Psoas muscle (tissue), 8 donors: ENCODE data around the gene KCNJ1. TPM values are rescaled to one million over a fixed set of nuclear protein-coding genes. Genes with fewer than 3 reads are reported as not detected.

ENCODE experiments used
- ATAC-seq, 4 donors: fragments of 200-7000 bp; cut with Tn5 transposase; one replicate each; pipeline ENCODE4 v1.9.1; 2020; ENCODE audit warnings: moderate library complexity in 3 of 4, mild to moderate bottlenecking in 2 of 4
- DNase-seq, 2 donors: peaks; one replicate each; pipeline ENCODE4 v3.0.0-alpha.2; 2020
- H3K27ac ChIP-seq: fragments of 200-600 bp; one replicate; pipeline ENCODE4 v1.8.0; 2022
- H3K27me3 ChIP-seq, 3 donors: fragments of 200-600 bp in 1 of 3; one replicate each; pipeline versions ENCODE4 v1.6.1 to v1.8.0; 2013 to 2022; ENCODE audit warnings: low read length in 2 of 3, mild to moderate bottlenecking in 2 of 3, moderate library complexity in 1 of 3; ENCODE audit not compliant: insufficient read depth in 3 of 3
- H3K36me3 ChIP-seq, 2 donors: fragments of 200-600 bp in 1 of 2; one replicate each; pipeline versions ENCODE4 v1.6.1 to v1.8.0; 2013 to 2022; ENCODE audit warnings: low read depth in 1 of 2, mild to moderate bottlenecking in 1 of 2, moderate library complexity in 1 of 2; ENCODE audit not compliant: insufficient read depth in 1 of 2
- H3K4me1 ChIP-seq: fragments of 200-600 bp; one replicate; pipeline ENCODE4 v1.8.0; 2022
- H3K4me3 ChIP-seq: fragments of 200-600 bp; one replicate; pipeline ENCODE4 v1.8.0; 2022; ENCODE audit warnings: mild to moderate bottlenecking
- H3K9me3 ChIP-seq: fragments of 200-600 bp; one replicate; pipeline ENCODE4 v1.8.0; 2022
- WGBS, 3 donors: extraction: QIAGEN DNeasy Blood & Tissue Kit; methylation state at CpG; one replicate each; pipeline versions ENCODE4 v1.1.6 to v1.1.7; 2013; 5-methylcytosine and 5-hydroxymethylcytosine counted together
- intact Hi-C, 2 donors: fragments of 100-400 bp; cut with DNase I; formaldehyde crosslinking; loops; one replicate each; pipeline versions ENCODE4 v1.11.0 to v1.14.2; 2022
- long read RNA-seq, 2 donors: library from polyadenylated mRNA; unstranded; transcript quantifications; one replicate each; pipeline ENCODE4 v2.0.0, GENCODE V29; 2021
- polyA plus RNA-seq, 3 donors: library from polyadenylated mRNA; stranded (reverse); fragments of 200-250 nt; gene quantifications; one replicate each; pipeline ENCODE4 v1.2.3, GENCODE V29; 2013
- total RNA-seq, 4 donors: library from RNA; stranded (reverse); fragmentation: NEBNext Ultra II Directional in 2 of 4; extraction: Animal tissue kit (Norgen Biotek cat#: 25700) in 2 of 4; gene quantifications; one replicate each; pipeline versions ENCODE4 v1.2.1 to v1.2.4, GENCODE V29; 2021 to 2023
- TF ChIP-seq, protein P1 (sequence below): fragments of 200-600 bp; IDR thresholded peaks from one replicate; pipeline ENCODE4 v1.8.0; 2022; ENCODE audit warnings: antibody characterized with exemption
- donor health status: healthy with polysubstance abuse.
- donor health status: DM: no; HTN: no; CAD: no; lungs with moderate emphysema.
- donor health status: Bipolar disorder and iron deficiency.
- donor health status: healthy.
- donor health status: DM: yes; HTN: yes; CAD: no.
- donor health status: DM: no; HTN: no; CAD: no.
- donor health status: DM: no; HTN: no; CAD: no.
- donor health status: DM: yes; HTN: yes; CAD: no.

KCNJ1 gene
- not detected for total RNA-seq
- polyA plus RNA-seq: not detected
- long read RNA-seq, donor 1: 0 reads
- long read RNA-seq, donor 2, partial matches to known transcripts: 0 of 1 reads
- long read RNA-seq, donor 2, other reads (novel, unspliced or antisense): 1 of 1 reads

DNA sequence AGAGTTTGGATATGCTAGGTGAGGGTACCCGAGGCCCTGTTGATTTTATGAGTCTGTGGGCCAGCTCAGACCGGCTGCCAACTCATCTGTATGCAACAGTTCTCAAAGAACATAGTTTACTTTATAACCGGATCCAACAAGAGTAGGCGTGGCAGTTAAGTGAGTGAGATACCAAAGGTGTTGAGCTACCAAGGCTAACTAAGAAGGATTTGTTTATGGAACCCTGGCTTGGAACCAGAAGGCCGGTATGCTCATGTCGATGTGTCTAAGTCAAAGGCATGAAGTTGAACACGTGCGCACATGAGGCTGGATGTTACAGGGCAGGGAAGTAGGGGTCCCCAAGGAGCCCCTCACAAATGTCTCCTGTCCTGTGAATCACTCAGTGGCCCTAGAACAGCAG, at the start of gene KCNJ1:
TSS of gene KCNJ1 (minus strand) at position 20 of the 400 bp plus-strand sequence. CDS start 27,053 bp downstream, outside the sequence.
- no peaks in the 10 kb centered on the region for H3K9me3 ChIP-seq
- WGBS, 3 donors: 85 to 86% (median 86%) methylated on average over 8 of the region's 8 CpGs
- H3K27ac ChIP-seq: no peak within 1 kb of the TSS
- no peak within 1 kb of the TSS for H3K4me3 ChIP-seq
- ATAC-seq (no peak), DNase-seq (no peak)
- H3K4me1 ChIP-seq: no peaks in the 10 kb centered on the region
- intact Hi-C loops: no loop called here
- H3K36me3 ChIP-seq: no peaks in the 10 kb centered on the region
- peaks cover 0 to 12% (median 5%) of the 10 kb centered on the region in 3 donors for H3K27me3 ChIP-seq
- TF ChIP-seq, protein P1, sequence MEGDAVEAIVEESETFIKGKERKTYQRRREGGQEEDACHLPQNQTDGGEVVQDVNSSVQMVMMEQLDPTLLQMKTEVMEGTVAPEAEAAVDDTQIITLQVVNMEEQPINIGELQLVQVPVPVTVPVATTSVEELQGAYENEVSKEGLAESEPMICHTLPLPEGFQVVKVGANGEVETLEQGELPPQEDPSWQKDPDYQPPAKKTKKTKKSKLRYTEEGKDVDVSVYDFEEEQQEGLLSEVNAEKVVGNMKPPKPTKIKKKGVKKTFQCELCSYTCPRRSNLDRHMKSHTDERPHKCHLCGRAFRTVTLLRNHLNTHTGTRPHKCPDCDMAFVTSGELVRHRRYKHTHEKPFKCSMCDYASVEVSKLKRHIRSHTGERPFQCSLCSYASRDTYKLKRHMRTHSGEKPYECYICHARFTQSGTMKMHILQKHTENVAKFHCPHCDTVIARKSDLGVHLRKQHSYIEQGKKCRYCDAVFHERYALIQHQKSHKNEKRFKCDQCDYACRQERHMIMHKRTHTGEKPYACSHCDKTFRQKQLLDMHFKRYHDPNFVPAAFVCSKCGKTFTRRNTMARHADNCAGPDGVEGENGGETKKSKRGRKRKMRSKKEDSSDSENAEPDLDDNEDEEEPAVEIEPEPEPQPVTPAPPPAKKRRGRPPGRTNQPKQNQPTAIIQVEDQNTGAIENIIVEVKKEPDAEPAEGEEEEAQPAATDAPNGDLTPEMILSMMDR: no peak

DNA sequence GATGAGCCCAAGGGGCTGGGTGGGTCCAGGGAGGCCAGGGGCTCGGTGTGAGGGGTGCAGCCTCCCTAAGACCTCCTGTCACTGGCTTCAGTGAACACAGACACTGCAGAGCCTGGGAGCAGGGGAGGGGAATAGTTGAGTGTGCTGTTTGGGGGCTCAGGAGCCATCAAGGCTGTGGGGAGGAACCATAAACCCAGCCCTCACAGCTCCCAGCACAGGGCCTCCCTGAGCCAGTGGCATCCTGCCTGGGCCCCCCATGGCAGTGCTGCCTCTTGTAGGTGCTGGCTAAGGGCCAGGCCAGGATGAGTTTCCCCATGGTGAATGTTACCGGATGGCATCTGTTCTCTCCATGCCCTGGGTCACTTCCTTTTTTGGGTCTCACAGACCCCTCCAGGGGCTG, 49.6 kb upstream of the KCNJ1 start:
- no peak for DNase-seq
- no peak overlapping the region for H3K27ac ChIP-seq
- TF ChIP-seq, protein P1: no peak
- intact Hi-C loops: loop anchor here in 1 of 2 donors (2.0 kb wide), 1 partner anchor 50 kb away; no protein-coding TSS in a partner anchor
- peaks cover 0 to 6% (median 5%) of the 10 kb centered on the region in 3 donors for H3K27me3 ChIP-seq
- no peaks in the 10 kb centered on the region for H3K36me3 ChIP-seq
- WGBS, 3 donors: 82 to 86% (median 84%) methylated on average over 2 of the region's 2 CpGs
- ATAC-seq: no peak
- H3K4me3 ChIP-seq: no peak overlapping the region
- H3K9me3 ChIP-seq: no peaks in the 10 kb centered on the region
- H3K4me1 ChIP-seq: no peaks in the 10 kb centered on the region

DNA sequence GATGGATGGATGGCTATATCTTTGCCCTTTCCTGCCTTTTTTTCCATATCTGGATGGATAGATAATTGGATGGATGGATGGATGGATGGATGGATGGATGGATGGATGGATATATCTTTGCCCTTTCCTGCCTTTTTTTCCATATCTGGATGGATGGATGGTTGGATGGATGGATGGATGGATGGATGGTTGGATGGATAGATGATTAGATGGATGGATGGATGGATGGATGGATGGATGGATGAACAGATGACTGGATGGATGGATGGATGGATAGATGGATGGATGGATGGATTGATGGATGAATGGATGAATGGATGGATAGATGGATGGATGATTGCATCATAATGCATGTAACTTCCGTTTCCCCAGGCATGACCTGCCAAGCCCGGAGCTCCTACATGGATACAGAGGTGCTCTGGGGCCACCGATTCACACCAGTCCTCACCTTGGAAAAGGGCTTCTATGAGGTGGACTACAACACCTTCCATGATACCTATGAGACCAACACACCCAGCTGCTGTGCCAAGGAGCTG, 49.0 kb upstream of the KCNJ1 start:
- no peaks in the 10 kb centered on the region for H3K9me3 ChIP-seq
- intact Hi-C loops: loop anchor here in 1 of 2 donors (2.0 kb wide), 1 partner anchor 51 kb away; no protein-coding TSS in a partner anchor
- H3K4me1 ChIP-seq: no peaks in the 10 kb centered on the region
- H3K27ac ChIP-seq: no peak overlapping the region
- DNase-seq (no peak), ATAC-seq (no peak)
- no peaks in the 10 kb centered on the region for H3K36me3 ChIP-seq
- H3K4me3 ChIP-seq: no peak overlapping the region
- TF ChIP-seq, protein P1: no peak
- WGBS, 3 donors: 68 to 82% (median 78%) methylated on average over 3 of the region's 3 CpGs
- H3K27me3 ChIP-seq: peaks cover 0 to 10% (median 5%) of the 10 kb centered on the region in 3 donors

DNA sequence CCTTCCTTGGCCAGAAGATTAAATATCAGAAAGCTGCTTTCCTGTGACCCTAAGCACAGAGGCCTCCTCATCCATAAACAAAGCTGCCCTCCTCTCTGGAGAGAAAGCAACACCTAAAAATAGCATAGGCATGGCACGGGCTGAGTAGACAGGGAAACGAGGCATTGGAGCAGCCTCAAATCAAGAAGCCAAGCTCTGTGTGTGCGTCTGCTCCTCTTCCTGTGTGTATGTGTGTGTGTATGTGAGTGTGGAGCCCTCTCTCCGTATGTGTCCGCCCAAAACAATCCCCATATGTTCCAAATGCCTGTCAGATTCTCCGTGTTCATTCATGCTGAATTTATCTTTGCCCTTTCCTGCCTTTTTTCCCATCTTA, 48.0 kb upstream of the KCNJ1 start:
- intact Hi-C loops: no loop called here
- no peaks in the 10 kb centered on the region for H3K9me3 ChIP-seq
- 38 to 52% (median 39%) methylated on average over 6 of the region's 6 CpGs for WGBS, 3 donors

More for the DNA sequence above, 48.0 kb upstream of the KCNJ1 start:
- Histone ChIP-seq H3K4me3 (no peak overlapping the region), H3K27ac (no peak overlapping the region), H3K36me3 (no peaks in the 10 kb centered on the region), H3K4me1 (no peaks in the 10 kb centered on the region), H3K27me3 (peaks cover 0 to 12% (median 2%) of the 10 kb centered on the region in 3 donors)
- no peak for ATAC-seq
- TF ChIP-seq, protein P1: no peak
- DNase-seq: no peak
